Left forelimb (tissue), 1 donor: ENCODE data around the gene TMEM151A.

ENCODE experiments used
- DNase-seq: peaks from one replicate; pipeline ENCODE4 v3.0.0-alpha.2; 2018; ENCODE audit warnings: low spot score

Gene TMEM151A

DNA sequence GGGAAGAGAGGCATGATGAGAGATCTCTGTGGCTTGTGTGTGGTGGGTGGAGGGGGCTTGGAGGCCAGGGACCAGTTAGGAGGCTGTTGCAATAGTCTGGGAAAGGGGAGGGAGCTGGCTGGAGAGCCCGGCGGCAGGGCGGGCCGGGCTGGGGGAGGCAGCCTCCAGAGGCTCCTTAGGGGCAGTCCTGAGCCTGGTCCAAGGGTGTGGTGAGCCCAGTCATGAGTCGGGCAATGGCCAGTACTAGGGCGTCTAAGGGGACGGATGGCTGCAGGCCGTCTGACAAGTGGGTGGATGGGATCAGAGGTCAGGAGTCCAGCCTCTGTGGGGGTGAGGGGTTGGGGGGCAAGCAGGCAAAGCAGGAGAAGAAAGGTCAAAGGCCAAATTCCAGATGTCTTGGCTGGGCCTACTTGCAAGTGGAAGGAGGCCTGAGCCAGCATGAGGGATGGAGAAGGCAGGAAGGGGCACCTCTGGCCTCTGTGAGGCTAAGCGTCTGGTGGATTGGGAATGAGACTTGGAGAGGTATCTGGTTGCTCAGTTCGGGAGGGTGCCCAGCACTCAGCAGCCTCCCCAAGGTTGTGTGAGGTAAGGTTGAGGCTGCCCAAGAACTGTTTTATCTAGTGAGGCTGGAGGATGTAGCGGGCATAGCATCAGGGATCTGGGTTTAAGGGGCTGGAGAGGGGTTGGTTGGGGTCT lies 31.2 kb downstream of the TMEM151A start:
- DNase-seq, result no peak

DNA sequence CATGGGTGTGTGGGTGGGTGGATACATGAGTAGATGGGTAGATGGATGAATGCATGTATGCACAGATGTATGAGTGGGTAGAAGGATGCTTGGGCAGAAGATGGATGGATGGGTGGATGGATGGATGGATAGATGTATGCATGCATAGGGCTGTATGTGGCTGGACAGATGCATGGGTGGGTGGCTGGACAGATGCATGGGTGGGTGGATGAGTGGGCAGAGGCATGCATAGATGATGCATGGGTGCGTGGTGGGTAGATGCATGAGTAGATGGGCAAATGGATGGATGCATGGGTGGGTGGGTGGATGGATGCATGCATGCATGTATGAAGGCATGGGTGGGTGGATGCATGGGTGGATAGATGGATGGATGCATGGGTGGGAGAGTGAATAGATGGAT lies 32.0 kb downstream of the TMEM151A start:
- no peak for DNase-seq

DNA sequence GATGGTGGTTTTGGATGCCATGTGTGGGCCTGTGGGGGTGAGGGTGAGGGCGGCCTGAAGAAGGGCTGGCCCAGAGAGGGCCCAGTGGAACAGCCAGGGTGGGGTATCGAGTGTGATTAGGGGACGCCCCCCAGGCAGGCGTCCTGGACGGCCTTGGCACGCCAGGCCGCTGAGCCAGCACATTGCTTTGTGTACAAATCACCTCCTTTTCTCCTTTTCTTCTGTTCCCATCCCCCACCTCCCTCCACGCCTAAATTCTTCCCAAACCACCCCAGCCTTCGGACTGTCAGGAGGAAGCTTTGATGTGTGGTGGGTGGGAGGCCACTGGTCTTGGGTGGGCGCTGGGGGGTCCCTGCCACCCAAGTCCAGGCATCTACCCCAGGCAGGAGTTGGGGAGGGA lies 33.0 kb downstream of the TMEM151A start:
- DNase-seq, result no peak

DNA sequence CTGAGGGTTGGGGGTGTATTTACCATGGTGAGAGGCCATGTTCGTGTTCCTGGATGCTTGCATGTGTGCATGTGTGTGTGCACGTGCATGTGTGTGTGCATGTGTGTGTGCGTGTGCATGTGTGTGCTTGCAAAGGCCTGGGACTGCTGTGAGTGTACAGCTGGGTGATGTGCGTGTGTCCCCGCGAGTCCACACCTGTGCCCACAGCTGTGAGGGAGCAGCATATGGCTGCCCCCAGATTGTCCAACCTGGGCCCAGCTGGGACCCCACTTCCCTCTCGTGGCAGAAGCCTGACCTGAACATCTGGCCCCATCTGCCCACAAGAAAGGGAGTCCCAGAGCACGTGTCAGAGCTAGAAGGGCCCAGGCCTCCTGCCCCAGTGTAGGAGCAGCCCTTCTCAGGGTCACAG lies 33.6 kb downstream of the TMEM151A start:
- no peak for DNase-seq

DNA sequence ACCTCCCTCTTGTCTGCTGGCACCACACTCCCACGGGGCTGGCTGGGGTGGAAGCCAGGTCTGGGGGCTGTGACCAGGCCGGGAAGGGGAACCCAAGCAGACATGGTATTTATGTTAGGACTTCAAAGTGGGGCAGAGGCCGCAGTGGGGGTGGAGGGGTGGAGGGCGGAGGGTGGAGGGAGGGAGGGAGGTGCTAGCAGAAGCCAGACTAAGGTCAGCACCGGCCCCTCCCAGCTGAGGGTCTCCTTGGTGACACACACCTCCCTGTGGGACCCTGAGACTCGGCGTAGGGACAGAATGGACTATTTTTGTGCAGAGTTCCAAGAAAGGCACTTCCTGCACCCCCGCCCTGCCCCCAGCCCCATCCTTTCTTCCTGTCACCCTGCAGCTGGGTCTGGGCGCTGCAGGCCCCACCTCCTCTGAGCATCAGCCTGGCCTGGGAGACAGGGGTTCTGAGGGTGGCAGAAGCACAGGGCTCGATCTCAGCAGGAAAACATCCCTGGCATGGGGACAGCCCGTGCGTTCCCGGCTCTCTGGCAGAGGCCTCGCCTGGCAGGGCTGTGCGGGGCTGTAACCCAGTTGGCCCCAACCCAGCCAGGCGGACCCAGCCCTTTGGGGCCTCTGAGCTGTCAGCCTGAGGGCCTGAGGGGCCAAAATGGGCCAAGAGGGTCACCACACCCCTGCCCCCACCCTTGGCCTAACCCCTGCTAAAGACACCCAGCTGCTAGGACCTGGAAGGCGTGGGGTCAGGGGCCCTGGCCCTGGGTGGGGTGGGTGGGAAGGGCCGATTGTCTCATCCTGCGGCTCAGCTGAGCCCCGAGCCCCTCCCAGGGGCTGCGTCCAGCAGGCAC lies 34.8 kb downstream of the TMEM151A start:
- no peak for DNase-seq

DNA sequence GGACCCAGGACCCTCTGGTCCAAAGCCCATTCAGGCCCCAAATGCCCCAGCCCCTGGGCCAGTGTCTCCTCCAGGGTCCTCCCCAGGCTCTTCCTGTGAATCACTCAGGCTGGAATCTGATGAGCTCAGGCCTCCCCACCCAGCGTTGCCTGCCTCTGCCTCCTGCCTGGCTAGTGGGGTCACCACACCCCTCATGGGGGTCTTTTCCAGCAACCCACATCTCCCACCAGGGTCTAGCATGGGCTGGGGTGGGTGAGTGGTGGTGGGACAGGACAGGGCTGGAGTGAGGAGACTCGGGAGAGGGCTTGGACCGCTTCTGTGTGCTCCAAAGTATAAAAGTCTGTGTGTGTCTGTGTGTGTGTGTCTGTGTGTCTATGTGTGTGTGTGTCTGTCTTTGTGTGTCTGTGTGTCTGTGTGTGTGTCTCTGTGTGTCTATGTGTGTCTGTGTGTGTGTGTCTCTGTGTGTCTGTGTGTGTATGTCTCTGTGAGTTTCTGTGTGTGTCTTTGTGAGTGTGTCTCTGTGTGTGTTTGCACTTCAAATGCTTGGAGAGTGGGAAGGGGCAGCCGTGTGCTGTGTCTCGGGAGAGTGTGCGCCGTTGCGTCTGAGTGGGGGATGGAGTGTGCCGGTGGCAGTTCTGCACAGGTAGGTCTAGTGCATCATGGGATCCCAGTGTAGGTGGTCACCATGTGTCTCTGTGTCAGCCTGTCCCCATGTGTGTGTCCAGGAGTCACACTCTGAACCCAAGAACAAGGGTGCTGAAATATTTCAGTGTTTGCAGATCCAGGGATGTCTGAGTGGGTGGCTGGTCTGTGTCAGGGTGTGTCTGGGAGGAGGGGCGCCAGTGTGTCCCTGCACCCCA lies 35.7 kb downstream of the TMEM151A start:
- DNase-seq, result no peak

DNA sequence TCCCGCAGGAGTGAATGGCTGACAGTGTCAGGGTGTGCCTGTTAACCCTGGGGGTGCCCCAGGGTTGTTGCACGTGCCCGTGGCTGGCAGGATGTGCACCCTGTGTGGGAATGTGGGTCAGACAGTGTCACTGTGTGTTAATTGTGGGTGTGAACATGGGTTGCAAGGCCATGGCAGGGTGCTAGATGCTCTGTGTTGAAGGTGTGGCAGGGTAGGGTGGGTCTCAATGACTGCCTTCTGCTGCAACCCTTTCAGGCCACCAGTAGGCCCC lies 36.3 kb downstream of the TMEM151A start:
- DNase-seq, result no peak

DNA sequence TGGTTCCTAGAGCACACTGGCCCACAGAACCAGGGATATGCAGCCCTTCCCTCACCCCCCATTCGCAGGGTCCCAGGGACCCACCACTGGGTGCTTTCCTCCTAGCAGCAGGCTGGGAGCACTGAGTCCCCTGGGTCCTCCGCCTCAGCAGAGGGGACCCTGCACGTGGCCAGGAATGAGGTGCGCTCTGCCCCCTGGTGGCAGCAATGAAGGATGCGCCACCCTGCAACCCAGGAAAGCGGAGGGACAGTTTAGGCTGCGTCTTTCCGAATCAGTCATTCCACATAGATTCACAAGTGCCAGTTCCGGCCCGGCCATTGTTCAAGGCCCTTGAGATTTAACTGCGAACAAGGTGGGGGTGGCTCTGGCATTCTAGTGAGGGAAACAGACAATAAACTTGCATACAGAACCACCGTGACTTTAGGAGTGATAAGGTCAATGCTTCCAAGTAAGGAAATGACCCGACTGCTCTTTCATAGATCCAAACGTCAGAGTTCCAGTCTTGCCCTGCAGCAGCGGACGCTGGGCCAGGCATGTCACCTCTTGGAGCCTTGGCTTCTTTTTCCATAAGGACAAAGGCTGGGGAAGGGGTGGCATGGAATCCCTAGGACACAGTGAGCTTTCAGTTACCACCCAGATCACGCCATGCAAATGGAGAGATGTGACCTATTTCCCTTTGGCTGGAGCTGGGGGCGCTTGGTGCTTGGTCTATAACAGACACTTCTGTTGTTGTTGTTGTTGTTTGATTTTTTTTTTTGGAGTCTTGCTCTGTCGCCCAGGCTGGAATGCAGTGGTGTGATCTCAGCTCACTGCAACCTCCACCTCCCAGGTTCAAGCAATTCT lies 36.8 kb downstream of the TMEM151A start:
- DNase-seq, result no peak

DNA sequence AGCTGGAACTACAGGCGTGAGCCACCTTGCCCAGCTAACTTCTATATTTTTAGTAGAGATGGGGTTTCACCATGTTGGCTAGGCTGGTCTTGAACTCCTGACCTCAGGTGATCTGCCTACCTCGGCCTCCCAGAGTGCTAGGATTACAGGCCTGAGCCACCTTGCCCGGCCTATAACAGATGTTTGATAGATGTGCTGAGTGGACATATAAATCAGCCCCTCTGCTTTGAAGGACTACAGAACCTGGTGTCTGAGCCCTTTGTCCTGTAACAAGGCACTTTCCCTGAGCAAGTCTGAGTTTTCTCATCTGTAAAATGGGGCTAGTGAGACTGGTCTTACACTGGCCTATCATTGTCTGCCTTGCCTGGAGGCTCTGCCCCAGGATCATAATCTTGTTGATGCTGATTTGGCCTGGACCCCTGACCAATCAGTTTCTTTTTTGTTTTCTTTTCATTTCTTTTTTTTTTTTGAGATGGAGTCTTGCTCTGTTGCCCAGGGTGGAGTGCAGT lies 37.5 kb downstream of the TMEM151A start:
- DNase-seq, result no peak

DNA sequence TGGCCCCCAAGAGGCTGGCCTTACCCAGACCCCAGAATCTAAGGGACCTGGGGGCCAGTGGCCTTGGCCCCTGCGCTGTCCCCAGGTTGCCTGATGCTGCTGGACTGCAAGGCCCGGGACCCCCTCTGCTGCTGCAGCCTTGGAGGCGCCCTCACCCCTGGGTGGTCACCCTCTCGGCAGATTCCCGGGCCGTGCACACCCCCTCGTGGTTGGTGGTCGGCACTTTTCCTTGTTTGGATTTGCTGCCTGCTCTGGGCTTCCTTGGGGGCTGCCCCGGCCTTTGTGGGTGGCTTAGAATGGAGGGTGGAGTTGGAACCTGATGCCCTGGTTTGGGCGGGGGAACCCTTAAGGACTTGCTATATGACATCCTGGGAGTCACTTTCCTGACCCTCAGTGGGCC lies 39.2 kb downstream of the TMEM151A start:
- no peak for DNase-seq

DNA sequence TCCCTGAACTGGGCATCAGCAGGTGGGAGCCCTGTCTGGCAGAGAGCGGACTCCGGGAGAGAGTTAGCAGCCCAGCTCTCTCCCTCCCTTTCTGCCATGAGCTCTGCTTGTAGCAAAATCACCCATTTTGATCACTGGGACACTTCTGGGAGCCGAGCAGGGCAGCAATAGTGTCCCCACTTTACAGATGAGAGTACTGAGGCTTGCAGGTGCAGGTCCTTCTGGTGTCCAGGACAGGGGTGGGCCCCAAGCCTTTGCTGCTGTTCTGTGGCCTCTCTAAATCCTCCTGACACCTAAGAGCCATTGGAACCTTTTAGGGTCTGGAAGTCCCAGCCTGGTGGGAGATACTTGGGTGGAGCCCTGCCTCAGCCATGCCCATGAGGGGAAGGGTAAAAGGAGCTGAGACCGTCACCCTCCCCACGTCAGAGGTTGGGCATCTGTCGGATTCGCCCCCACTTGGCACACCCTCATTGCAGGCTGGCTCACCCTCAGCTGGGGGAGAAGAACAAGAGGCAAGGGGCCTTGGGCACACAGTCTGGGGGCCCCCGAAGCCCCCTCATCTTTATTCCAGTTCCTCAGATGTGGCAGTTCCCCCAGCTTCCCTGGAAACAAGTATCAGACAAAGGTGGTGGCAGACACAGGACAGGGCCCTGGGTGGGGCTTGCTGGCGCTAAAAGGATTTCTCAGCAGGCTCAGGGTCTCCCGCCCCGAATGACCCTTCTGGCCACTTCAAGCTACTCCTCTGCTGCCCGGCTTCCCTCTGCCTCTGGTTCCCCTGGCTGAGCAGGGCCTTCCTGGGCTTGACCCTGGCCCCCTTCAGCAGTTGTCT lies 40.1 kb downstream of the TMEM151A start:
- no peak for DNase-seq

DNA sequence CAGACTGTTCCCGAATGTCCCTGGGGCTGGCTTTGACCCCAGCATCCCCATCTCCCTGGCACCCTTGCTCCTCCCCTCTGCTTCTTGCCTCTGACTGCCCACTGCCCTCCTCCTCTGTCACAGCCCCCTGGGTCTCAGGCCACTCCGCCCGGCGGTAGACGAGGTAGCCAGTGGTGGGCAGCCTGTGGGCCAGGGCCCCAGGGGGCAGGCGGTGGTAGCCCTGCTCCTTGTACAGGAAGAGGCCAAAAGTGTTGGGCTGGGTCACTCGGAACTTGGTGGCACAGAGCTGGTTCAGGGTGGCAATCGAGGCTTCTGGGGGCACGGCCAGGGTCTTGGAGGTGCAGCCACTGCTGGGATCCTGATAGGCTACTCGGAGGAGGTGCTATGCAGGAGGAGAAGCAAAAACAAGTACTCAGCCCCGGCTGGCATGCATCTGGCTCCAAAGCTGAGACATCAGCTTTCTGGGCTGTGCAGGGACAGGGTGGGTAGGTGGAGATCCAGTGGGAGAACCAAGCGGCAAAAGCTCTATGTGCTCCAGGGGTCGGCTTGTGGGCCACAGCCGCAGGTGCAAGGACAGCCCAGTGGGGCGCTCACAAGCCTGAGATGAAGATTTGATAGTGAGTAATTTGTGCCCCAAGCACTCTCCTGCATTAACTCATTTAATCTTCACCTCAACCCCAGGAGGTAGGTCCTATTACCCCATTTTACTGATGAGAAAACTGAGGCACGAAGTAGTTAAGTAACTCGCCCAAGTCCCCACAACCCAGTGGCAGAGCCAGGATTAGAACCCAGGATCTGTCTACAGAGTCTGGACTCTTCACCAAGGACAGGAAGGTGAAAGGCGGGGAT lies 40.9 kb downstream of the TMEM151A start:
- DNase-seq, result no peak

DNA sequence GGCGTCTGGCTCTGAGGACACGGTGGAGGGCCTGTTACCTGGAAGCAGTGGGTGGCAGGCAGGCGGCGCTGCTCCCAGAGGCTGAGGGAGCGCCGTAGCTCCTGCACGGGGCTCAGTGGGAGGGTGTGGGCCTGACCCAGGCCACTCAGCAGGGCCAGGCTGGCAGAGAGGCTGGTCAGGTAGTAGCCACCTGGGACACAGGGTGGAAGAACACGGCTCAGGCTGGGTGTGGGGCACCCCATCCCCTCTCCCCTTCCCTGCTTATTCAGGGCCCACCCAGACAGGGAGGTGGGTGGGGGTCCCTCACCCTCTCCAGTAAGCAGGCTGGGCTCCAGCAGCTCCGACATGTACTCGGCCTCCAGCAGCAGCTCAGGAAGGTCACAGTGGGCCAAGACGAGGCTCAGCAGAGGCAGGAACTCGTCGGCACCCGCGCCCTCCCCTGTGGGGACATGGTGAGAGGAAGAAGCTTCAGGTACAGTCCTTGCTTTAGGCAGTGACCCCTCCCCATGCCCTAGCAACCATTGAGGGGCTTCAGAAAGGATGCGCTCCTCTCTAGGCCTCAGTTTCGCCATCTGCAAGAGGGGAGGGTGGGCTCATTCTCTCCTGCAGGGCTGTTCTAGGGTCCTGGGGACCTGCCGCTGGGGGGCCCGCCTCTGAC lies 41.7 kb downstream of the TMEM151A start:
- no peak for DNase-seq

DNA sequence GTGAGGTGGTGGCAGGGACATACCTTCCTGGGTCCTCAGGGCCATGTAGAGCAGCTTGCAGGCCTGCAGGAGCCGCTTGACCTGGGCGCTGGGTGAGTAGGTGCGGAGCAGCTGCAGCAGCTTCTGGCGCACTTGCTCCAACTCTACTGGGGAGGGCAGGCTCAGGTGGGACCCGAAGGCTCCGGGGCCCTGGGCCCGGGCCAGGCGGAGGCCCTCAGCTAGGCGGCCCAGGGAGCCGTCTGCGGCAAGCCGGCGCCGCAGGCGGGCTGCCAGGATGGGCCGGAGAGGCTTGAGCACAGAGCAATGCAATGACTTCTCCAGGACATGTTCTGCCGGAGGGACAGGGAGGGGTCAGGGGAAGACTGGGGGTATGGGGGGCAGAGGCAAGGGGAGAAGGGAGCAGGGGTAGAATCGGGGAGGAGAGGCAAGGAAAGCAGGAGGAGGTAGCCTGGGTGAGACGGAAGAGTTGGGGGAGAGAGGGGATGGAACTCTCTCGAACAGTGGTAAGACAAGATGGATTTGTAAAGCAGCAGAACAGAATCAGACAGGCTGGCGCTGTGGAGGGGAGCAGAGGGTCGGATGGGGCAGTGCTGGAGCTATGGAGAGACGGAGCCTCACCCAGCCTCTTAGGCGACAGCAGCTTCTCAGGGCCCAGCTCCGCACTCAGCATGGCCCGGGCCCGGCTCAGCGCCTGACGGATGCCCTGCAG lies 42.4 kb downstream of the TMEM151A start:
- no peak for DNase-seq

DNA sequence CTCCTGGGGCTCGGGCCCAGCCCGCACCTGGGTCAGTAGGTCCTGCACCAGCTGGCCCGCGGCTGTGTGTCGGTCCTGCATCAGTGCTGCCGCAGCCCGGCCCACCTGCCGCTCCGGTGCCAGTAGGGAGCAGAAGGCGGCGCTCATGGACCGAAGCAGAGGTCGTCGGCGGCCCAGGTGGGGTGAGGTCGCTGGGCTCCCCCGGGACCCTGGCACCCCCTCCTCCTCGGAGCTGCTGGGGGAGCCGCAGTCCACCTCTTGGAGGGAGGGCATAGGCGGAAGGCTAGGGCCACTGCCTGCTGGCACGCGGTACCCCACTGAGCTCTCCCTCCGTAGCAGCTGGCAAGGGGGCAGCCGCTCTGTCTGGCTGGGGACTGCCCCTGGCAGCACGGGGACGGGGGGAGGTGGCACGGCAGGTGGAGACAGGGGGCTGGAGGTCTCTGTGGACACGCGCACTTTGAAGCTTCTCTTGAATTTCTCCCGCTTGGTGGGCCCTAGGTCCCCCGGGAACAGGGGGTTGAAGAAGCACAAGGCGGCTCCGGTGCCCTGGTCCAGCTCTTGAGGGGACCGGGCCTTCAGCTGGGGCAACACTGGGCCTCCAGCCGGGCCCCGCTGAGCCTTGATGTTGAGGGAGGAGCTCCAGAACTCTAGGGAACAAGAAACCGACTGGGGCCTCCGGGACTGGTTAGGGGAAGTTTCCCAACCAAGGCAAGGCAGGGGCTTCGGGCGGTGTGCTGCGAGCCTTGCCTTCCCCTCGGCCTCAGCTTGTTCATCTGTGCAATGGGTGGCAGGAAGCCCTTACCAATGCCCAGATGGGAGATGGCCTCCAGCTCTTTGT lies 43.1 kb downstream of the TMEM151A start:
- no peak for DNase-seq

DNA sequence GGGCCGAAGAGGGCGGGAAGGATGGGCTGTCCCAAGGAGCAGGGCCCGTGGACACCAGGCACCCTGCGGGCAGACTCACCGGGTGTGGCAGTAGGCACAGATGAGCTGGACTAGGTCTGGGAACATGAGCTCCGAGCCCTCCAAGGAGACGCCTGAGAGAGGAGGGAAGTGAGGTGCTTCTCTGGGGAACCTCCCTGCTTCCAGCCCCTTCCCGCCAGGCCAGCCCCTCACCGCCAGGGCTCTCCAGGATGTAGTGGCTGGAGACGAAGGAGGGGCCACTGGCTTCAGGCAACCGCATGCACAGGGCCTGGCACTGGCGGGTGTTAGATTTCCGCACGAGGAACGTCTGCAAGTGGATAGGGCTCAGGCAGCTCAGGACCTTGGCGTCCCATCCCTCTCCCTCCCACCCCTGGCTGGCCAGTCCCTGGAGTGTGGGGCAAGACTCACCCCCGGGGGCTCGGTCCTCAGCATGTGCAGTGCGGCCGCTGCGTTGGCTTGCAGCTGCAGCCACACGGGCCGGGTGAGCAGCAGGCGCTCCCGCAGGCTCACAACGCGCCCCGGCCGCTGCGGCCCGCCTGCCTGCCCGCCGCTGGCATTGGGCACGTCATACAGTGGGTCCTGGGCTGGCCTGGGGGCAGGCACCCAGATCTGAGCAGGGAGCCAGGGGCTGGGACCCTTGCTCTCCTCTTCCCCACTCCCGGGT lies 44.0 kb downstream of the TMEM151A start:
- DNase-seq, result no peak
